WTC11 (cell line): Measurements from ENCODE around the gene ZC3H7B. TPM values are rescaled to one million over a fixed set of nuclear protein-coding genes. Genes with fewer than 3 reads are reported as not detected.

Source experiments
- ATAC-seq: fragments of 200-7000 bp; cut with Tn5 transposase; 2 replicates; pipeline ENCODE4 v1.10.0; 2021; ENCODE audit warnings: mild to moderate bottlenecking, moderate library complexity
- CTCF ChIA-PET: fragments of 300-600 bp; sonication (Branson Sonifier 250); formaldehyde crosslinking; loops from one replicate; lab custom pipeline; 2021; ENCODE audit warnings: antibody characterized with exemption; lab: Charles Lee
- POLR2A ChIA-PET: fragments of 350-600 bp; sonication (Branson Sonifier 250); formaldehyde crosslinking; loops from one replicate; lab custom pipeline; 2021; ENCODE audit warnings: antibody characterized with exemption; lab: Charles Lee
- DNase-seq: peaks from one replicate; pipeline ENCODE4 v3.0.0; 2021; ENCODE audit warnings: low spot score
- H3K27ac Mint-ChIP-seq: 2 replicates; pipeline ENCODE4 v1.8.0; 2021; ENCODE audit warnings: mixed read lengths
- H3K27me3 Mint-ChIP-seq: 2 replicates; pipeline ENCODE4 v1.8.0; 2021; ENCODE audit warnings: low read depth, mild to moderate bottlenecking, moderate library complexity, mixed read lengths
- H3K36me3 Mint-ChIP-seq: 2 replicates; pipeline ENCODE4 v1.8.0; 2021; ENCODE audit warnings: mixed read lengths
- H3K4me1 Mint-ChIP-seq: 2 replicates; pipeline ENCODE4 v1.8.0; 2022; ENCODE audit warnings: mixed read lengths
- H3K4me3 Mint-ChIP-seq: 2 replicates; pipeline ENCODE4 v1.8.0; 2021; ENCODE audit warnings: mild to moderate bottlenecking, moderate library complexity, mixed read lengths
- H3K9me3 Mint-ChIP-seq: 2 replicates; pipeline ENCODE4 v1.8.0; 2021; ENCODE audit warnings: mixed read lengths
- CBFB ChIP-seq: sonication (generic); formaldehyde crosslinking; IDR thresholded peaks from 2 replicates; pipeline ENCODE4 v1.8.1; 2022; ENCODE audit warnings: mild to moderate bottlenecking, low read depth, missing genetic modification reagents
- CREB1 ChIP-seq: sonication (generic); formaldehyde crosslinking; IDR thresholded peaks from 2 replicates; pipeline ENCODE4 v1.8.0; 2023; ENCODE audit warnings: mild to moderate bottlenecking, missing genetic modification reagents
- EMX1 ChIP-seq: fragments of 250-450 bp; sonication (Bioruptor Pico); IDR thresholded peaks from 2 replicates; pipeline ENCODE4 v1.8.0; 2021; ENCODE audit warnings: mild to moderate bottlenecking
- FOXP1 ChIP-seq: sonication (generic); formaldehyde crosslinking; IDR thresholded peaks from 2 replicates; pipeline ENCODE4 v1.8.0; 2022; ENCODE audit warnings: missing genetic modification reagents, mild to moderate bottlenecking, moderate library complexity, borderline replicate concordance
- GRHL2 ChIP-seq: fragments of 250-450 bp; sonication (Bioruptor Pico); IDR thresholded peaks from 2 replicates; pipeline ENCODE4 v1.8.0; 2022; ENCODE audit warnings: mild to moderate bottlenecking, moderate library complexity; ENCODE audit not compliant: insufficient replicate concordance, severe bottlenecking
- MXD4 ChIP-seq: fragments of 250-450 bp; sonication (Bioruptor Pico); IDR thresholded peaks from 2 replicates; pipeline ENCODE4 v1.8.0; 2021; ENCODE audit warnings: mild to moderate bottlenecking, moderate library complexity, borderline replicate concordance
- NFATC4 ChIP-seq: fragments of 250-450 bp; sonication (Bioruptor Pico); IDR thresholded peaks from 2 replicates; pipeline ENCODE4 v1.9.0; 2021; ENCODE audit warnings: mild to moderate bottlenecking
- NFE2L1 ChIP-seq: sonication (generic); formaldehyde crosslinking; IDR thresholded peaks from 2 replicates; pipeline ENCODE4 v1.8.1; 2023; ENCODE audit warnings: missing genetic modification reagents
- NFYB ChIP-seq: sonication (generic); formaldehyde crosslinking; conservative IDR thresholded peaks from 2 replicates; pipeline ENCODE4 v1.8.0; 2022; ENCODE audit warnings: low read depth, missing genetic modification reagents
- NR2C2 ChIP-seq: sonication (generic); formaldehyde crosslinking; IDR thresholded peaks from 2 replicates; pipeline ENCODE4 v1.8.0; 2022; ENCODE audit warnings: mild to moderate bottlenecking, missing genetic modification reagents
- SMAD3 ChIP-seq: sonication (generic); formaldehyde crosslinking; IDR thresholded peaks from 2 replicates; pipeline ENCODE4 v1.8.0; 2022; ENCODE audit warnings: missing genetic modification reagents, mild to moderate bottlenecking, borderline replicate concordance
- TCF7 ChIP-seq: sonication (generic); formaldehyde crosslinking; IDR thresholded peaks from 2 replicates; pipeline ENCODE4 v1.8.0; 2022; ENCODE audit warnings: mild to moderate bottlenecking, low read depth, missing genetic modification reagents, moderate library complexity
- TEAD1 ChIP-seq: sonication (generic); formaldehyde crosslinking; IDR thresholded peaks from 2 replicates; pipeline ENCODE4 v1.8.0; 2022; ENCODE audit warnings: mild to moderate bottlenecking, missing genetic modification reagents
- TEAD4 ChIP-seq: sonication (generic); formaldehyde crosslinking; IDR thresholded peaks from 2 replicates; pipeline ENCODE4 v1.8.0; 2022; ENCODE audit warnings: mild to moderate bottlenecking, missing genetic modification reagents
- TP53 ChIP-seq: sonication (generic); formaldehyde crosslinking; IDR thresholded peaks from 2 replicates; pipeline ENCODE4 v1.8.1; 2023; ENCODE audit warnings: mild to moderate bottlenecking, missing genetic modification reagents
- ZNF219 ChIP-seq: sonication (generic); formaldehyde crosslinking; IDR thresholded peaks from 2 replicates; pipeline ENCODE4 v1.8.0; 2023; ENCODE audit warnings: missing genetic modification reagents, mild to moderate bottlenecking, borderline replicate concordance
- ZNF317 ChIP-seq: sonication (generic); formaldehyde crosslinking; IDR thresholded peaks from 2 replicates; pipeline ENCODE4 v1.8.1; 2023; ENCODE audit warnings: low read depth, mild to moderate bottlenecking, moderate library complexity, missing genetic modification reagents, borderline replicate concordance
- ZNF396 ChIP-seq: fragments of 250-450 bp; sonication (Bioruptor Pico); IDR thresholded peaks from 2 replicates; pipeline ENCODE4 v1.8.0; 2021; ENCODE audit warnings: mild to moderate bottlenecking, moderate library complexity, borderline replicate concordance
- ZNF423 ChIP-seq: fragments of 250-450 bp; sonication (Bioruptor Pico); IDR thresholded peaks from 2 replicates; pipeline ENCODE4 v2.1.2; 2022; ENCODE audit warnings: mild to moderate bottlenecking, moderate library complexity
- total RNA-seq: library from RNA; stranded (reverse); gene quantifications from 3 replicates; pipeline ENCODE4 v1.2.3, GENCODE V29; 2021
- TF ChIP-seq, protein P1 (sequence below): fragments of 250-450 bp; sonication (Bioruptor Pico); IDR thresholded peaks from 2 replicates; pipeline ENCODE4 v1.9.0; 2021; ENCODE audit warnings: mild to moderate bottlenecking, borderline replicate concordance
- TF ChIP-seq, protein P2 (sequence below): sonication (generic); formaldehyde crosslinking; IDR thresholded peaks from 2 replicates; pipeline ENCODE4 v1.8.1; 2022; ENCODE audit warnings: mild to moderate bottlenecking, missing genetic modification reagents, moderate library complexity, borderline replicate concordance
- TF ChIP-seq, protein P3 (sequence below): fragments of 250-450 bp; sonication (Bioruptor Pico); IDR thresholded peaks from 2 replicates; pipeline ENCODE4 v1.9.0; 2021; ENCODE audit warnings: mild to moderate bottlenecking
- TF ChIP-seq, protein P4 (sequence below): sonication (generic); formaldehyde crosslinking; IDR thresholded peaks from 2 replicates; pipeline ENCODE4 v1.8.1; 2023; ENCODE audit warnings: mild to moderate bottlenecking, missing genetic modification reagents, borderline replicate concordance

Gene ZC3H7B
- total RNA-seq, 1 experiment from 2014 or later = 64.7 TPM

DNA sequence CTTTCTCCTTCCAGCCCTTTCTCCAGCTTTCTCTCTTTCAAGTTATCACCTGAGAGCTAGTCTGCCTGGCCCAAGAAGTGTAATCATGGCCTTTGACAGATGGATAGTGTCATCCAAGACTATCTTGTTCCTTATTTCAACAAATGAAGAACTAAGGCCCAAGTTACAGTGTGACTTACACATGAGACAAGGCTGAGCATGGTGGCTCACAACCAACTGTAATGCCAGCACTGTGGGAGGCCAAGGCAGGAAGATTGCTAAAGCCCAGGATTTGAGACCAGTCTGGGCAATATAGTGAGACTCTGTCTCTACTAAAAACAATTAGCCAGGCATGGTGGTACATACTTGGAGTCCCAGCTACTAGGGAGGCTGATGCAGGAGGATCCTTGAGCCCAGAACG is 11.7 kb upstream of the ZC3H7B start (continued):
- TF ChIP-seq, protein P1, sequence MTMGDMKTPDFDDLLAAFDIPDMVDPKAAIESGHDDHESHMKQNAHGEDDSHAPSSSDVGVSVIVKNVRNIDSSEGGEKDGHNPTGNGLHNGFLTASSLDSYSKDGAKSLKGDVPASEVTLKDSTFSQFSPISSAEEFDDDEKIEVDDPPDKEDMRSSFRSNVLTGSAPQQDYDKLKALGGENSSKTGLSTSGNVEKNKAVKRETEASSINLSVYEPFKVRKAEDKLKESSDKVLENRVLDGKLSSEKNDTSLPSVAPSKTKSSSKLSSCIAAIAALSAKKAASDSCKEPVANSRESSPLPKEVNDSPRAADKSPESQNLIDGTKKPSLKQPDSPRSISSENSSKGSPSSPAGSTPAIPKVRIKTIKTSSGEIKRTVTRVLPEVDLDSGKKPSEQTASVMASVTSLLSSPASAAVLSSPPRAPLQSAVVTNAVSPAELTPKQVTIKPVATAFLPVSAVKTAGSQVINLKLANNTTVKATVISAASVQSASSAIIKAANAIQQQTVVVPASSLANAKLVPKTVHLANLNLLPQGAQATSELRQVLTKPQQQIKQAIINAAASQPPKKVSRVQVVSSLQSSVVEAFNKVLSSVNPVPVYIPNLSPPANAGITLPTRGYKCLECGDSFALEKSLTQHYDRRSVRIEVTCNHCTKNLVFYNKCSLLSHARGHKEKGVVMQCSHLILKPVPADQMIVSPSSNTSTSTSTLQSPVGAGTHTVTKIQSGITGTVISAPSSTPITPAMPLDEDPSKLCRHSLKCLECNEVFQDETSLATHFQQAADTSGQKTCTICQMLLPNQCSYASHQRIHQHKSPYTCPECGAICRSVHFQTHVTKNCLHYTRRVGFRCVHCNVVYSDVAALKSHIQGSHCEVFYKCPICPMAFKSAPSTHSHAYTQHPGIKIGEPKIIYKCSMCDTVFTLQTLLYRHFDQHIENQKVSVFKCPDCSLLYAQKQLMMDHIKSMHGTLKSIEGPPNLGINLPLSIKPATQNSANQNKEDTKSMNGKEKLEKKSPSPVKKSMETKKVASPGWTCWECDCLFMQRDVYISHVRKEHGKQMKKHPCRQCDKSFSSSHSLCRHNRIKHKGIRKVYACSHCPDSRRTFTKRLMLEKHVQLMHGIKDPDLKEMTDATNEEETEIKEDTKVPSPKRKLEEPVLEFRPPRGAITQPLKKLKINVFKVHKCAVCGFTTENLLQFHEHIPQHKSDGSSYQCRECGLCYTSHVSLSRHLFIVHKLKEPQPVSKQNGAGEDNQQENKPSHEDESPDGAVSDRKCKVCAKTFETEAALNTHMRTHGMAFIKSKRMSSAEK (CRISPR knock-in tag) = no peak
- no peak for TF ChIP-seq FOXP1 (CRISPR knock-in tag)
- no peak for TF ChIP-seq SMAD3 (CRISPR knock-in tag)
- TF ChIP-seq, protein P2, sequence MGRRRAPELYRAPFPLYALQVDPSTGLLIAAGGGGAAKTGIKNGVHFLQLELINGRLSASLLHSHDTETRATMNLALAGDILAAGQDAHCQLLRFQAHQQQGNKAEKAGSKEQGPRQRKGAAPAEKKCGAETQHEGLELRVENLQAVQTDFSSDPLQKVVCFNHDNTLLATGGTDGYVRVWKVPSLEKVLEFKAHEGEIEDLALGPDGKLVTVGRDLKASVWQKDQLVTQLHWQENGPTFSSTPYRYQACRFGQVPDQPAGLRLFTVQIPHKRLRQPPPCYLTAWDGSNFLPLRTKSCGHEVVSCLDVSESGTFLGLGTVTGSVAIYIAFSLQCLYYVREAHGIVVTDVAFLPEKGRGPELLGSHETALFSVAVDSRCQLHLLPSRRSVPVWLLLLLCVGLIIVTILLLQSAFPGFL = no peak
- no peak for TF ChIP-seq NFYB (CRISPR knock-in tag)
- no peak for TF ChIP-seq GRHL2 (CRISPR knock-in tag)
- no peak for TF ChIP-seq EMX1 (CRISPR knock-in tag)

DNA sequence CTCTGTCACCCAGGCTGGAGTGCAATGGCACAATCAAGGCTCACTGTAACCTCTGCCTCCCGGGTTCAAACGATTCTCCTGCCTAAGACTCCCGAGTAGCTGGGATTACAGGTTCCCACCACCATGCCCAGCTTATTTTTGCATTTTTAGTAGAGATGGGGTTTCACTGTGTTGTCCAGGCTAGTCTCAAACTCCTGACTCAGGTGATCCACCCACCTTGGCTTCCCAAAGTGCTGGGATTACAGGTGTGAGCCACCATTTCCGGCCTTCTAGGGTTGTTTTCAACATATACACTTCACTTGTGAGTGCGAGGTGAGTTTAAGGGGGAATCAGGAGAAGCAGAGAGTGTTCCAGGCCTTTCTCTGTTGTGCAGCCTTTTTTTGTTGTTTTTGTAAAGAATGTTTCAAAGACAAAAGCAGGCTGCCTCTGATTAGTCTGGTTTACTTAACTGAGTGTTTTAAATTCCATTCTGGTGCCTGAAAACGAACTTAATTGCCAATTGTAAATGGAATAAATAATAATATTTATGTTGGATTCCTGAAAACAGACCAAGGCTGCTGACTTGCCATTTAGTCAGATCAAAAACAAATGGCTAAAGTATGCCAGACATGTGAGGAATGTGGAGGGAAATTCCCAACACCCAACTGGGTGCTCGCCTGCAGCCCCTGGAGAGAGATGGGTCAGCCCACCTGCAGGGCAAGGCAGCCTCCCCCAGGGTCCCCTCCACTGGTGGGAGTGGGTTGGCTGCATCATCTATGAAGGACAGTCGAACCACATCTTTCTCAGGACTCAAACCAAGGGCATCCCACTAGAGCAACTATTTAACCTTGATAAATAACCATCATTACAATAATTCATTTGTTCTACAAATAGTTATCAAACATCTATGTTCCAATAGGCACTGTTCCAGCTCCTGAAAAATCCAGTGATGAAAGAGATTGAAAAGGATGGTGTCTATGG is 10.8 kb upstream of the ZC3H7B start:
- Mint-ChIP-seq H3K4me1 (peaks cover 37% of the 10 kb centered on the region), H3K4me3 (no peak overlapping the region), H3K27ac (peak overlapping the region; percentile 96), H3K27me3 (no peaks in the 10 kb centered on the region), H3K36me3 (peaks cover 5% of the 10 kb centered on the region; the same call in 1 of the 2 replicates), H3K9me3 (0 out of 2 replicates have a peak, but pooled peaks cover 3% of the 10 kb centered on the region)
- POLR2A ChIA-PET = interaction anchor here (0.7 kb wide), 2 partner anchors 11 to 121 kb away, joined by 3 read pairs; no protein-coding TSS in a partner anchor
- DNase-seq (peak; percentile 60), ATAC-seq (no peak)
- CTCF ChIA-PET = no interaction called here
- TF ChIP-seq TP53 (CRISPR knock-in tag) = no peak
- peak; percentile 89; the same call in 1 of the 2 replicates for TF ChIP-seq TEAD1 (CRISPR knock-in tag)
- TF ChIP-seq CBFB (CRISPR knock-in tag) = no peak
- TF ChIP-seq GRHL2 (CRISPR knock-in tag) = no peak
- peak; percentile 92; the same call in 1 of the 2 replicates for TF ChIP-seq TEAD4 (CRISPR knock-in tag)
- TF ChIP-seq, protein P3, sequence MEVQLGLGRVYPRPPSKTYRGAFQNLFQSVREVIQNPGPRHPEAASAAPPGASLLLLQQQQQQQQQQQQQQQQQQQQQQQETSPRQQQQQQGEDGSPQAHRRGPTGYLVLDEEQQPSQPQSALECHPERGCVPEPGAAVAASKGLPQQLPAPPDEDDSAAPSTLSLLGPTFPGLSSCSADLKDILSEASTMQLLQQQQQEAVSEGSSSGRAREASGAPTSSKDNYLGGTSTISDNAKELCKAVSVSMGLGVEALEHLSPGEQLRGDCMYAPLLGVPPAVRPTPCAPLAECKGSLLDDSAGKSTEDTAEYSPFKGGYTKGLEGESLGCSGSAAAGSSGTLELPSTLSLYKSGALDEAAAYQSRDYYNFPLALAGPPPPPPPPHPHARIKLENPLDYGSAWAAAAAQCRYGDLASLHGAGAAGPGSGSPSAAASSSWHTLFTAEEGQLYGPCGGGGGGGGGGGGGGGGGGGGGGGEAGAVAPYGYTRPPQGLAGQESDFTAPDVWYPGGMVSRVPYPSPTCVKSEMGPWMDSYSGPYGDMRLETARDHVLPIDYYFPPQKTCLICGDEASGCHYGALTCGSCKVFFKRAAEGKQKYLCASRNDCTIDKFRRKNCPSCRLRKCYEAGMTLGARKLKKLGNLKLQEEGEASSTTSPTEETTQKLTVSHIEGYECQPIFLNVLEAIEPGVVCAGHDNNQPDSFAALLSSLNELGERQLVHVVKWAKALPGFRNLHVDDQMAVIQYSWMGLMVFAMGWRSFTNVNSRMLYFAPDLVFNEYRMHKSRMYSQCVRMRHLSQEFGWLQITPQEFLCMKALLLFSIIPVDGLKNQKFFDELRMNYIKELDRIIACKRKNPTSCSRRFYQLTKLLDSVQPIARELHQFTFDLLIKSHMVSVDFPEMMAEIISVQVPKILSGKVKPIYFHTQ (CRISPR knock-in tag) = no peak
- no peak for TF ChIP-seq NFE2L1 (CRISPR knock-in tag)
- no peak for TF ChIP-seq NFATC4
- TF ChIP-seq MXD4 = no peak
- no peak for TF ChIP-seq CREB1 (CRISPR knock-in tag)
- peak; percentile 48; the same call in 1 of the 2 replicates for TF ChIP-seq ZNF219 (CRISPR knock-in tag)
- peak; percentile 100 for TF ChIP-seq ZNF423 (CRISPR knock-in tag)
- no peak for TF ChIP-seq TCF7 (CRISPR knock-in tag)
- TF ChIP-seq NR2C2 (CRISPR knock-in tag) = no peak
- TF ChIP-seq, protein P4, sequence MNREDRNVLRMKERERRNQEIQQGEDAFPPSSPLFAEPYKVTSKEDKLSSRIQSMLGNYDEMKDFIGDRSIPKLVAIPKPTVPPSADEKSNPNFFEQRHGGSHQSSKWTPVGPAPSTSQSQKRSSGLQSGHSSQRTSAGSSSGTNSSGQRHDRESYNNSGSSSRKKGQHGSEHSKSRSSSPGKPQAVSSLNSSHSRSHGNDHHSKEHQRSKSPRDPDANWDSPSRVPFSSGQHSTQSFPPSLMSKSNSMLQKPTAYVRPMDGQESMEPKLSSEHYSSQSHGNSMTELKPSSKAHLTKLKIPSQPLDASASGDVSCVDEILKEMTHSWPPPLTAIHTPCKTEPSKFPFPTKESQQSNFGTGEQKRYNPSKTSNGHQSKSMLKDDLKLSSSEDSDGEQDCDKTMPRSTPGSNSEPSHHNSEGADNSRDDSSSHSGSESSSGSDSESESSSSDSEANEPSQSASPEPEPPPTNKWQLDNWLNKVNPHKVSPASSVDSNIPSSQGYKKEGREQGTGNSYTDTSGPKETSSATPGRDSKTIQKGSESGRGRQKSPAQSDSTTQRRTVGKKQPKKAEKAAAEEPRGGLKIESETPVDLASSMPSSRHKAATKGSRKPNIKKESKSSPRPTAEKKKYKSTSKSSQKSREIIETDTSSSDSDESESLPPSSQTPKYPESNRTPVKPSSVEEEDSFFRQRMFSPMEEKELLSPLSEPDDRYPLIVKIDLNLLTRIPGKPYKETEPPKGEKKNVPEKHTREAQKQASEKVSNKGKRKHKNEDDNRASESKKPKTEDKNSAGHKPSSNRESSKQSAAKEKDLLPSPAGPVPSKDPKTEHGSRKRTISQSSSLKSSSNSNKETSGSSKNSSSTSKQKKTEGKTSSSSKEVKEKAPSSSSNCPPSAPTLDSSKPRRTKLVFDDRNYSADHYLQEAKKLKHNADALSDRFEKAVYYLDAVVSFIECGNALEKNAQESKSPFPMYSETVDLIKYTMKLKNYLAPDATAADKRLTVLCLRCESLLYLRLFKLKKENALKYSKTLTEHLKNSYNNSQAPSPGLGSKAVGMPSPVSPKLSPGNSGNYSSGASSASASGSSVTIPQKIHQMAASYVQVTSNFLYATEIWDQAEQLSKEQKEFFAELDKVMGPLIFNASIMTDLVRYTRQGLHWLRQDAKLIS (CRISPR knock-in tag) = no peak
- TF ChIP-seq ZNF317 (CRISPR knock-in tag) = no peak
- TF ChIP-seq ZNF396 (CRISPR knock-in tag) = no peak
